Right kidney (tissue), 1 donor: ENCODE data around the gene PLEKHG4.

Experiments used
- DNase-seq: peaks from one replicate; pipeline ENCODE4 v3.0.0-alpha.2; 2016

The PLEKHG4 gene

GRCh38 chr16:67336648-67337047 is 57.3 kb downstream of the PLEKHG4 start:
- no peak for DNase-seq
